H1 (cell line): Measurements from ENCODE around the gene NR5A2. TPM values are rescaled to one million over a fixed set of nuclear protein-coding genes. Genes with fewer than 3 reads are reported as not detected.

ENCODE experiments used
- CTCF ChIA-PET: fragments of 300-600 bp; sonication (Branson Sonifier 250); formaldehyde crosslinking; loops from one replicate; lab custom pipeline; 2021; ENCODE audit not compliant: partially characterized antibody; lab: Charles Lee
- POLR2A ChIA-PET: fragments of 300-600 bp; sonication (Branson Sonifier 250); formaldehyde crosslinking; loops from one replicate; lab custom pipeline; 2021; ENCODE audit warnings: inconsistent platforms; ENCODE audit not compliant: partially characterized antibody; lab: Charles Lee
- DNase-seq, 2 experiments: peaks; one replicate each; pipeline versions ENCODE4 v3.0.0 to v3.0.0-alpha.2; 2010 to 2022; ENCODE audit warnings: low spot score in 2 of 2, low read depth in 1 of 2, mixed read lengths in 1 of 2
- FAIRE-seq: peaks from 2 replicates; lab custom pipeline; 2011; peaks lifted over from hg19 to GRCh38; lab: Jason Lieb, UNC
- H2AFZ ChIP-seq: 2 replicates; pipeline ENCODE4 v1.8.1; 2012; ENCODE audit warnings: low read length, inconsistent platforms
- H2AK5ac ChIP-seq: 2 replicates; pipeline ENCODE4 v1.6.1; 2013; ENCODE audit warnings: low read depth, low read length
- H2BK120ac ChIP-seq: replicated peaks from 2 replicates; pipeline ENCODE3; 2013; ENCODE audit warnings: low read depth, low read length, inconsistent platforms
- H2BK12ac ChIP-seq: 2 replicates; pipeline ENCODE4 v1.6.1; 2013; ENCODE audit warnings: low read depth, low read length
- H2BK15ac ChIP-seq: 2 replicates; pipeline ENCODE4 v1.6.1; 2013; ENCODE audit warnings: low read length
- H2BK20ac ChIP-seq: 2 replicates; pipeline ENCODE4 v1.6.1; 2013; ENCODE audit warnings: low read length
- H2BK5ac ChIP-seq: 2 replicates; pipeline ENCODE4 v1.6.1; 2013; ENCODE audit warnings: low read depth, low read length
- H3K14ac ChIP-seq: 2 replicates; pipeline ENCODE4 v1.6.1; 2013; ENCODE audit warnings: inconsistent platforms; ENCODE audit not compliant: insufficient read length
- H3K18ac ChIP-seq: 2 replicates; pipeline ENCODE4 v1.6.1; 2013; ENCODE audit warnings: low read length; ENCODE audit errors: extremely low read depth
- H3K23ac ChIP-seq: 2 replicates; pipeline ENCODE4 v1.6.1; 2013; ENCODE audit warnings: inconsistent platforms; ENCODE audit not compliant: insufficient read length
- H3K23me2 ChIP-seq: 2 replicates; pipeline ENCODE4 v1.6.1; 2013; ENCODE audit warnings: low read depth, low read length
- H3K27ac ChIP-seq: 2 replicates; pipeline ENCODE4 v1.6.1; 2011; ENCODE audit warnings: low read depth, low read length, inconsistent platforms
- H3K27me3 ChIP-seq, 4 experiments: replicated peaks in 1 of 4; 1 replicate in 1 of 4; 2 replicates in 3 of 4; pipeline versions ENCODE4 v1.6.1 to v1.8.1; 2011 to 2013; ENCODE audit warnings: low read length in 3 of 4, mild to moderate bottlenecking in 3 of 4, inconsistent platforms in 2 of 4, mixed read lengths in 2 of 4, moderate library complexity in 1 of 4; ENCODE audit not compliant: control insufficient read depth in 3 of 4, insufficient read depth in 3 of 4; ENCODE audit errors: extremely low read depth in 1 of 4
- H3K36me3 ChIP-seq, 4 experiments: 2 replicates each; pipeline versions ENCODE4 v1.6.1 to v1.8.1; 2011 to 2013; ENCODE audit warnings: mild to moderate bottlenecking in 4 of 4, low read length in 3 of 4, moderate library complexity in 2 of 4, control low read depth in 1 of 4, inconsistent platforms in 1 of 4; ENCODE audit not compliant: insufficient read depth in 4 of 4, control insufficient read depth in 2 of 4
- H3K4ac ChIP-seq: replicated peaks from 2 replicates; pipeline ENCODE3; 2013; ENCODE audit warnings: low read length, low read depth, mixed read lengths, inconsistent platforms; ENCODE audit not compliant: insufficient read length
- H3K4me1 ChIP-seq, 4 experiments: replicated peaks in 1 of 4; 1 replicate in 1 of 4; 2 replicates in 3 of 4; pipeline versions ENCODE4 v1.6.1 to v1.8.1; 2011 to 2013; ENCODE audit warnings: low read length in 3 of 4, inconsistent platforms in 2 of 4, mixed read lengths in 1 of 4; ENCODE audit not compliant: insufficient read depth in 4 of 4, control insufficient read depth in 3 of 4
- H3K4me2 ChIP-seq, 2 experiments: 2 replicates each; pipeline versions ENCODE4 v1.6.1 to v1.8.1; 2011 to 2013; ENCODE audit warnings: low read depth in 2 of 2, low read length in 2 of 2, control low read depth in 1 of 2, inconsistent platforms in 1 of 2, mild to moderate bottlenecking in 1 of 2; ENCODE audit not compliant: insufficient read depth in 1 of 2
- H3K4me3 ChIP-seq, 4 experiments: fragments of 200-600, 300-600 bp in 1 of 4; sonication (generic), shearing (Covaris generic), sonication (Bioruptor Twin) in 1 of 4; 2 replicates each; pipeline versions ENCODE4 v1.5.1 to v1.8.1; 2011 to 2016; ENCODE audit warnings: low read length in 4 of 4, low read depth in 3 of 4, control low read depth in 2 of 4, inconsistent platforms in 2 of 4, mild to moderate bottlenecking in 2 of 4, mixed read lengths in 1 of 4, moderate library complexity in 1 of 4; ENCODE audit not compliant: insufficient read depth in 2 of 4; ENCODE audit errors: extremely low read depth in 1 of 4
- H3K56ac ChIP-seq: replicated peaks from 2 replicates; pipeline ENCODE3; 2013; ENCODE audit warnings: low read depth, mild to moderate bottlenecking, mixed read lengths, low read length, inconsistent platforms; ENCODE audit not compliant: insufficient read length
- H3K79me1 ChIP-seq: 2 replicates; pipeline ENCODE4 v1.6.1; 2013; ENCODE audit warnings: low read depth, low read length, control low read depth
- H3K79me2 ChIP-seq, 2 experiments: 2 replicates each; pipeline versions ENCODE4 v1.6.1 to v1.8.1; 2012 to 2013; ENCODE audit warnings: low read length in 2 of 2, mild to moderate bottlenecking in 2 of 2, inconsistent platforms in 1 of 2; ENCODE audit not compliant: insufficient read depth in 2 of 2, control insufficient read depth in 1 of 2
- H3K9ac ChIP-seq, 4 experiments: replicated peaks in 1 of 4; 1 replicate in 1 of 4; 2 replicates in 3 of 4; pipeline versions ENCODE4 v1.6.1 to v1.8.1; 2011 to 2013; ENCODE audit warnings: low read depth in 3 of 4, low read length in 3 of 4, control low read depth in 2 of 4, mild to moderate bottlenecking in 2 of 4, moderate library complexity in 2 of 4, inconsistent platforms in 1 of 4; ENCODE audit errors: extremely low read depth in 1 of 4
- H3K9me3 ChIP-seq, 2 experiments: 2 replicates each; pipeline versions ENCODE4 v1.6.1 to v1.8.1; 2012 to 2013; ENCODE audit warnings: mild to moderate bottlenecking in 2 of 2, moderate library complexity in 2 of 2, control low read depth in 1 of 2, inconsistent platforms in 1 of 2, low read depth in 1 of 2, low read length in 1 of 2, mixed read lengths in 1 of 2; ENCODE audit not compliant: insufficient read depth in 2 of 2
- H4K20me1 ChIP-seq, 2 experiments: replicated peaks in 1 of 2; 2 replicates each; pipeline versions ENCODE3 to v1.8.1; 2011 to 2013; ENCODE audit warnings: inconsistent platforms in 2 of 2, low read length in 2 of 2, mild to moderate bottlenecking in 1 of 2; ENCODE audit not compliant: insufficient read depth in 2 of 2, control insufficient read depth in 1 of 2
- H4K5ac ChIP-seq: 2 replicates; pipeline ENCODE4 v1.6.1; 2013; ENCODE audit warnings: low read length, low read depth, mixed read lengths, inconsistent platforms; ENCODE audit not compliant: insufficient read length
- H4K8ac ChIP-seq: 2 replicates; pipeline ENCODE4 v1.8.0; 2013; ENCODE audit warnings: mild to moderate bottlenecking, moderate library complexity, low read length, inconsistent platforms; ENCODE audit not compliant: insufficient read depth; ENCODE audit errors: extremely low read depth
- H4K91ac ChIP-seq: replicated peaks from 2 replicates; pipeline ENCODE3; 2013; ENCODE audit warnings: low read length, mixed read lengths, inconsistent platforms; ENCODE audit not compliant: insufficient read length
- BCL11A ChIP-seq, 2 experiments: IDR thresholded peaks; one replicate each; pipeline ENCODE4 v1.6.1; 2011; ENCODE audit warnings: low read depth in 2 of 2, low read length in 2 of 2, mild to moderate bottlenecking in 2 of 2
- CEBPB ChIP-seq: IDR thresholded peaks from 2 replicates; pipeline ENCODE4 v1.6.1; 2012; ENCODE audit warnings: low read depth, low read length
- MAX ChIP-seq: IDR thresholded peaks from 2 replicates; pipeline ENCODE4 v1.6.1; 2012; ENCODE audit warnings: inconsistent platforms
- RAD21 ChIP-seq, 2 experiments: IDR thresholded peaks in 1 of 2; conservative IDR thresholded peaks in 1 of 2; 2 replicates each; pipeline ENCODE4 v1.6.1; 2011; ENCODE audit warnings: low read depth in 2 of 2, low read length in 2 of 2, improper control_type of control experiment in 1 of 2, inconsistent platforms in 1 of 2, mild to moderate bottlenecking in 1 of 2, moderate library complexity in 1 of 2
- WGBS, 2 experiments: shearing (Covaris generic) in 1 of 2; methylation state at CpG; one replicate each; pipeline versions ENCODE4 v1.1.6 to v1.1.7; 2013 to 2015; ENCODE audit warnings: low lambda C conversion rate in 2 of 2, mixed read lengths in 2 of 2, inconsistent platforms in 1 of 2, low coverage in 1 of 2, missing lambda C conversion rate in 1 of 2; ENCODE audit not compliant: insufficient replicate concordance in 2 of 2, insufficient coverage in 1 of 2, insufficient read length in 1 of 2; ENCODE audit errors: extremely low coverage in 1 of 2, missing lambda C conversion rate in 1 of 2; 5-methylcytosine and 5-hydroxymethylcytosine counted together
- polyA plus RNA-seq, 7 experiments: library from polyadenylated mRNA; depleted of rRNA in 3 of 7; stranded (reverse) in 5 of 7; unstranded in 2 of 7; fragments of >200 nt in 5 of 7; fragments of 200-250 nt in 2 of 7; gene quantifications; 1 replicate in 5 of 7; 2 replicates in 1 of 7; 4 replicates in 1 of 7; pipeline versions ENCODE4 v1.2.1 to v1.2.3, GENCODE V29; 2011 to 2013; ENCODE audit warnings: missing spikeins in 2 of 7, mixed read lengths in 2 of 7
- total RNA-seq: library from RNA; stranded (reverse); fragmentation: NEBNext Ultra II Directional; extraction: Animal tissue kit (Norgen Biotek cat#: 25700); gene quantifications from 2 replicates; pipeline ENCODE4 v1.2.1, GENCODE V29; 2021
- TF ChIP-seq, protein P1 (sequence below): IDR thresholded peaks from 2 replicates; pipeline ENCODE4 v1.6.1; 2012; ENCODE audit warnings: inconsistent platforms

Gene NR5A2
- total and polyA plus RNA-seq, 2 of the 8 experiments (the other 6 are each of a cell fraction or from before 2014, with no cell fraction given): 1.7 to 11.6 TPM

GRCh38 chr1:200150721-200151120, 123.2 kb downstream of the NR5A2 start:
- H3K9ac ChIP-seq: no peak overlapping the region
- no peak overlapping the region for H3K56ac ChIP-seq
- 90% methylated on average over 4 of the region's 4 CpGs; no CpG with 5 or more reads in 1 of the 2 experiments for WGBS, 2 experiments
- no peak overlapping the region for H2BK15ac ChIP-seq
- H3K14ac ChIP-seq: no peak overlapping the region
- no peak overlapping the region for H3K4me2 ChIP-seq
- TF ChIP-seq RAD21 (IDR thresholded peaks at IDR 0.05 in 1 of 2, conservative IDR thresholded peaks at IDR 0.05 in 1 of 2; ENCODE audit: low read depth in 2 of 2, low read length in 2 of 2) (no peak), BCL11A (IDR thresholded peaks at IDR 0.05; ENCODE audit: low read depth in 2 of 2, low read length in 2 of 2) (no peak), MAX (no peak), CEBPB (no peak)
- TF ChIP-seq, protein P1, sequence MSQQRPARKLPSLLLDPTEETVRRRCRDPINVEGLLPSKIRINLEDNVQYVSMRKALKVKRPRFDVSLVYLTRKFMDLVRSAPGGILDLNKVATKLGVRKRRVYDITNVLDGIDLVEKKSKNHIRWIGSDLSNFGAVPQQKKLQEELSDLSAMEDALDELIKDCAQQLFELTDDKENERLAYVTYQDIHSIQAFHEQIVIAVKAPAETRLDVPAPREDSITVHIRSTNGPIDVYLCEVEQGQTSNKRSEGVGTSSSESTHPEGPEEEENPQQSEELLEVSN: no peak
- TF ChIP-seq, all 59 proteins: peak for 0
- Histone ChIP-seq H3K23me2 (no peaks in the 10 kb centered on the region), H3K23ac (no peak overlapping the region), H3K27ac (no peak overlapping the region), H4K20me1 (no peaks in the 10 kb centered on the region), H3K27me3 (no peaks in the 10 kb centered on the region), H3K79me1 (no peaks in the 10 kb centered on the region), H3K4me3 (no peak overlapping the region), H4K5ac (no peak overlapping the region), H3K4me1 (no peaks in the 10 kb centered on the region), H3K9me3 (no peaks in the 10 kb centered on the region; a peak in 1 of 4 replicates), H2BK12ac (no peak overlapping the region), H3K18ac (no peak overlapping the region), H2AK5ac (no peak overlapping the region), H3K36me3 (peaks cover 0 to 4% (median 0%) of the 10 kb centered on the region in 4 experiments; a peak in 1 of 8 replicates), H3K79me2 (no peaks in the 10 kb centered on the region), H2BK20ac (no peak overlapping the region), H2AFZ (no peak overlapping the region), H2BK5ac (no peak overlapping the region), H3K4ac (no peak overlapping the region), H4K8ac (no peak overlapping the region), H2BK120ac (no peak overlapping the region), H4K91ac (no peak overlapping the region)
- ChIA-PET POLR2A (no interaction called here), CTCF (interaction anchor here (0.6 to 2.0 kb wide), 4 partner anchors 9 to 196 kb away, joined by 3 to 7 read pairs (median 3); no protein-coding TSS in a partner anchor)
- FAIRE-seq: no peak
- DNase-seq: no peak
